Heart left ventricle (tissue), 13 donors: ENCODE measurements around the gene PRIMA1.

Source experiments
- POLR2A ChIP-seq, 2 donors: fragments of 450-650 bp; IDR thresholded peaks; one replicate each; pipeline ENCODE4 v1.6.1; 2017; ENCODE audit warnings: antibody characterized with exemption in 2 of 2, mild to moderate bottlenecking in 2 of 2, moderate library complexity in 2 of 2
- TF ChIP-seq, protein P1 (sequence below), 12 donors: fragments of 200-600 bp; sonication (generic) in 4 of 12; IDR thresholded peaks; one replicate each; pipeline versions ENCODE4 v1.5.0 to v1.8.0; 2018 to 2022; ENCODE audit warnings: antibody characterized with exemption in 12 of 12, mild to moderate bottlenecking in 5 of 12
- donor health status: ischemic (EF 13 %, LVEDD 7.1; RV severe dilation, severe dysfunction).
- donor health status: DM: no; HTN: yes; CAD: no.
- donor health status: DM: no; HTN: no; CAD: no.
- donor health status: ischemic (EF 25% LVEDD 6.9; RV normal size, moderate dysfunction).
- donor health status: ischemic (EF 25% LVEDD 5.7; RV mildly dilated, moderate dysfunction).
- donor health status: ischemic (EF 35%, LVEDD 5.7; RV mildly dilated, moderate dysfunction).
- donor health status: nonischemic (EF 11% LVEDD 7.7; RV severe dilation, severe dysfunction).
- donor health status: DM: yes; HTN: yes; CAD: no.
- donor health status: PGD.
- donor health status: ischemic (EF 29% LVEDD 5.4; RV normal size, mild dysfunction).
- donor health status: nonischemic (EF 23%, LVEDD 6.1; RV moderate dilation, normal function).

GRCh38 chr14:93725993-93726392, 62.3 kb downstream of the PRIMA1 start:
- TF ChIP-seq, protein P1, sequence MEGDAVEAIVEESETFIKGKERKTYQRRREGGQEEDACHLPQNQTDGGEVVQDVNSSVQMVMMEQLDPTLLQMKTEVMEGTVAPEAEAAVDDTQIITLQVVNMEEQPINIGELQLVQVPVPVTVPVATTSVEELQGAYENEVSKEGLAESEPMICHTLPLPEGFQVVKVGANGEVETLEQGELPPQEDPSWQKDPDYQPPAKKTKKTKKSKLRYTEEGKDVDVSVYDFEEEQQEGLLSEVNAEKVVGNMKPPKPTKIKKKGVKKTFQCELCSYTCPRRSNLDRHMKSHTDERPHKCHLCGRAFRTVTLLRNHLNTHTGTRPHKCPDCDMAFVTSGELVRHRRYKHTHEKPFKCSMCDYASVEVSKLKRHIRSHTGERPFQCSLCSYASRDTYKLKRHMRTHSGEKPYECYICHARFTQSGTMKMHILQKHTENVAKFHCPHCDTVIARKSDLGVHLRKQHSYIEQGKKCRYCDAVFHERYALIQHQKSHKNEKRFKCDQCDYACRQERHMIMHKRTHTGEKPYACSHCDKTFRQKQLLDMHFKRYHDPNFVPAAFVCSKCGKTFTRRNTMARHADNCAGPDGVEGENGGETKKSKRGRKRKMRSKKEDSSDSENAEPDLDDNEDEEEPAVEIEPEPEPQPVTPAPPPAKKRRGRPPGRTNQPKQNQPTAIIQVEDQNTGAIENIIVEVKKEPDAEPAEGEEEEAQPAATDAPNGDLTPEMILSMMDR (IDR thresholded peaks at IDR 0.05) = no peak
- TF ChIP-seq POLR2A (IDR thresholded peaks at IDR 0.05) = no peak
